Measurements from ENCODE around the gene COIL.

Gene COIL

DNA sequence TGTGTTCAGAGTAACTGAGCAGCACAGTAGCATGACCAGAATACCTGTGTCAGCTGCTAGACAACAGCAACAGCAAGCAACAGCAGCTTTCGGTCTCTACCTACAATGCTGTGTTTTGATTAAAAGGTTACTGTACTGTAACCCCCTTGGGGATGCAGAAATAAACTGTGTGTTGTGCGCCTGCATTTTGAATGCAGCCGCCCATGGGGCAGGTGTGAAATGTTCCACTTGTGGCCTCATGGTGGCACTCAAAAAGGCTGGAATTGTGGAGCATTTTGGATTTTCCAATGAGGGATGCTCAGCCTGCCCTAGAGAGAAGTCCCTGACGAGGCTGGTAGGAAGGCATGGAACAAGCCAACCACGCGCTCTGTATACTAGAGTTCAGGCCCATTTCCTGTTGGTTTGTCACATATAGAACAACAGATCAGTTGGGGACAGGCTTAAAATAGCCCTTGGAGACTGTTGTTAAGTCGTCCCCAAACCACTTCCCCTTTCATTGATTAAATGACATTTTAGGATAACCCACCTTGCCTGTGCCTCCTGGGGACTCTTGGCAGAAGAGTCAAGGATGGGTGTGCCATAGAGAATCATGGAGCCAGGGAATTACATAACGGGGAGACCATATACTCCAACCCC, 44.2 kb upstream of the COIL start:
- TF ChIP-seq, protein P1, sequence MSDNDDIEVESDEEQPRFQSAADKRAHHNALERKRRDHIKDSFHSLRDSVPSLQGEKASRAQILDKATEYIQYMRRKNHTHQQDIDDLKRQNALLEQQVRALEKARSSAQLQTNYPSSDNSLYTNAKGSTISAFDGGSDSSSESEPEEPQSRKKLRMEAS (IDR thresholded peaks at IDR 0.05; ENCODE audit: low read depth, low read length) = peak; percentile 88
- no peak for TF ChIP-seq POLR2A (IDR thresholded peaks at IDR 0.05; ENCODE audit: extremely low read depth, insufficient read length)
- TF ChIP-seq, protein P2, sequence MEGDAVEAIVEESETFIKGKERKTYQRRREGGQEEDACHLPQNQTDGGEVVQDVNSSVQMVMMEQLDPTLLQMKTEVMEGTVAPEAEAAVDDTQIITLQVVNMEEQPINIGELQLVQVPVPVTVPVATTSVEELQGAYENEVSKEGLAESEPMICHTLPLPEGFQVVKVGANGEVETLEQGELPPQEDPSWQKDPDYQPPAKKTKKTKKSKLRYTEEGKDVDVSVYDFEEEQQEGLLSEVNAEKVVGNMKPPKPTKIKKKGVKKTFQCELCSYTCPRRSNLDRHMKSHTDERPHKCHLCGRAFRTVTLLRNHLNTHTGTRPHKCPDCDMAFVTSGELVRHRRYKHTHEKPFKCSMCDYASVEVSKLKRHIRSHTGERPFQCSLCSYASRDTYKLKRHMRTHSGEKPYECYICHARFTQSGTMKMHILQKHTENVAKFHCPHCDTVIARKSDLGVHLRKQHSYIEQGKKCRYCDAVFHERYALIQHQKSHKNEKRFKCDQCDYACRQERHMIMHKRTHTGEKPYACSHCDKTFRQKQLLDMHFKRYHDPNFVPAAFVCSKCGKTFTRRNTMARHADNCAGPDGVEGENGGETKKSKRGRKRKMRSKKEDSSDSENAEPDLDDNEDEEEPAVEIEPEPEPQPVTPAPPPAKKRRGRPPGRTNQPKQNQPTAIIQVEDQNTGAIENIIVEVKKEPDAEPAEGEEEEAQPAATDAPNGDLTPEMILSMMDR (IDR thresholded peaks at IDR 0.05; ENCODE audit: low read depth, low read length) = peak; percentile 6
- TF ChIP-seq MYC (IDR thresholded peaks at IDR 0.05; ENCODE audit: low read depth, low read length) = peak; percentile 90
- no peak overlapping the region for H3K4me3 ChIP-seq (ENCODE audit: low read depth, low read length)
- DNase-seq (ENCODE audit: low read depth) = peak; percentile 93

DNA sequence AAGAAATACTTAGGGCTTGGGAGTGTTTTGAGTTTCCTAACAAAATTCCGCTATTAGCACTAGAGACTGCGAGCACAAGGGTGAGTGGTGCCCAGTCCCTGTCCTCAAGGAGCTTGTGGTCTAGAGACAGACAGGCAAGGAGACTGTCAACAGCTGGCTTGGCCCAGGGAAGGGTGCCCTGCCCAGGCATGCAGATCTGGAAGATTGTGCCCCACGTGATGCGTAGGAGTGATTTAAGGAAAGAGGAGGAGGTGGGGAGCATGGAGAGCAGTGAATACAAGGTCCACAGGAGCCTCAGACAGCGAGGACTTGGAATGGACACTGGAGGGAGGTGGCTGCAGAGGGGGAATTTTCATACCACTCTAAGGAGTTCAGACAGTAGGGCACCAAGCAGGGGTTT, 42.1 kb upstream of the COIL start:
- no peak for TF ChIP-seq MYC (IDR thresholded peaks at IDR 0.05; ENCODE audit: low read depth, low read length)
- TF ChIP-seq, protein P1 (IDR thresholded peaks at IDR 0.05; ENCODE audit: low read depth, low read length) = no peak
- no peak for TF ChIP-seq POLR2A (IDR thresholded peaks at IDR 0.05; ENCODE audit: extremely low read depth, insufficient read length)
- TF ChIP-seq, protein P2 (IDR thresholded peaks at IDR 0.05; ENCODE audit: low read depth, low read length) = no peak
- no peak overlapping the region for H3K4me3 ChIP-seq (ENCODE audit: low read depth, low read length)
- DNase-seq (ENCODE audit: low read depth) = no peak

DNA sequence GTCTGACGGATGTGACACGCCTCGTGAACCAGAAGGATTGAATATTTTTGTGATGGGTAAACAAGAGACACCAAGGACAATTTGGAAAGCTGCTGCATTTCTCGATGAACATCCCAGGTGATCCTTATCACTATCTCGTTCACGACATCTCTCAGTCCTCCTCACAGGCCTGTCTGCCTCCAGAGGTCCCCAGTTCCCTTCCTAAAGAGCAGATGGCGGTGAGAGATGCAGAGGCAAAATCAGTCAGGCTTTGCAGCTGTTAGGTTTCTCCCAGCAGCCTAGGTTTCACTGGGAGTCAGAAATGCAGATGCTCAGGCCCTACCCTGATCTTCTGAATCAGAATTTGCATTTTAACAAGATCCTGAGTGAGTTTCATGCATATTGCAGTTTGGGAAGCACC, 40.7 kb upstream of the COIL start:
- H3K4me3 ChIP-seq (ENCODE audit: low read depth, low read length) = no peak overlapping the region
- TF ChIP-seq MYC (IDR thresholded peaks at IDR 0.05; ENCODE audit: low read depth, low read length) (no peak), POLR2A (IDR thresholded peaks at IDR 0.05; ENCODE audit: extremely low read depth, insufficient read length) (no peak)
- TF ChIP-seq, protein P2 (IDR thresholded peaks at IDR 0.05; ENCODE audit: low read depth, low read length) = no peak
- TF ChIP-seq, protein P1 (IDR thresholded peaks at IDR 0.05; ENCODE audit: low read depth, low read length) = no peak
- peak; percentile 16 for DNase-seq (ENCODE audit: low read depth)

DNA sequence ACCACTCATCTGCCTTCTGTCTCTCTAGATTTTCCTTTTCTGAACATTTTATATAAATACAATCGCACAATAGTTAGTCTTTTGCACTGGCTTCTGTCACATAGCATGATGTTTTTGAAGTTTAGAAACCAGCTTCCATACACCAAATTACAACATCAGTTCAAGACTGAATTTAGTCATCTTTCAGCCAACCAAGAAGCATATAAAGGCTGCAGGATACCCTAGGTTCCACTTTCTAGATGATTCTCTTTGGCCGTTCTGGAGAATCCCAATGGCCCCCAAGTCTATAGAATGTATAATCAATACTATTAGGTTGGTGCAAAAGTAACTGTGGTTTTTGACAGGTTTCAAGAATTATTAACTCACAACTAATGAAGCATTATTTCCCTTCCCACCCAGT, 36.5 kb upstream of the COIL start:
- no peak overlapping the region for H3K4me3 ChIP-seq (ENCODE audit: low read depth, low read length)
- DNase-seq (ENCODE audit: low read depth) = no peak
- TF ChIP-seq, protein P1 (IDR thresholded peaks at IDR 0.05; ENCODE audit: low read depth, low read length) = no peak
- TF ChIP-seq MYC (IDR thresholded peaks at IDR 0.05; ENCODE audit: low read depth, low read length) (no peak), POLR2A (IDR thresholded peaks at IDR 0.05; ENCODE audit: extremely low read depth, insufficient read length) (no peak)
- TF ChIP-seq, protein P2 (IDR thresholded peaks at IDR 0.05; ENCODE audit: low read depth, low read length) = no peak

DNA sequence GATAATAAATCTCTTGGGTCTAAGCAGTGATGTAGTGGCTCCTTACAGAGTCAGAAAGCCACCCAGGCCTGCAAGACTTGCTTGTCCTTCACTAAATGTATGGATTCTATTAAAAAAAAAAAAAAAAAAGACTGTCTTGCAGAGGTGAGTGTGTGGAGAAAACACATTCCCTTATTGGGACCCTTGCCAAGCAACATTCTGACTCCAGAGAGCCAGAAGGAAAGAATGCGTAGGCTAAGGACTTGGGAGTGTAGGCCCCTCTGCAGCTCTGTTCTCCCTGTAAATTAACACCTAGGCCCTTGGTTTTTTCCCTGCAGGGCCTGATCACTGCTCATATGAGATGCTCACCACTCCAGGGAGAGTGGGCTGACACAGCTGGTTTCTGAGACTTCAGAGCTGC, 34.9 kb upstream of the COIL start:
- H3K4me3 ChIP-seq (ENCODE audit: low read depth, low read length) = no peak overlapping the region
- TF ChIP-seq, protein P2 (IDR thresholded peaks at IDR 0.05; ENCODE audit: low read depth, low read length) = no peak
- TF ChIP-seq POLR2A (IDR thresholded peaks at IDR 0.05; ENCODE audit: extremely low read depth, insufficient read length) = no peak
- TF ChIP-seq, protein P1 (IDR thresholded peaks at IDR 0.05; ENCODE audit: low read depth, low read length) = no peak
- DNase-seq (ENCODE audit: low read depth) = no peak

Measured in NB4 (cell line).